Psoas muscle (tissue), 8 donors: ENCODE measurements around the gene IFNG-AS1. TPM values are rescaled to one million over a fixed set of nuclear protein-coding genes. Genes with fewer than 3 reads are reported as not detected.

Experiments
- ATAC-seq, 4 donors: fragments of 200-7000 bp; cut with Tn5 transposase; one replicate each; pipeline ENCODE4 v1.9.1; 2020; ENCODE audit warnings: moderate library complexity in 3 of 4, mild to moderate bottlenecking in 2 of 4
- DNase-seq, 2 donors: peaks; one replicate each; pipeline ENCODE4 v3.0.0-alpha.2; 2020
- H3K27ac ChIP-seq: fragments of 200-600 bp; one replicate; pipeline ENCODE4 v1.8.0; 2022
- H3K27me3 ChIP-seq, 3 donors: fragments of 200-600 bp in 1 of 3; one replicate each; pipeline versions ENCODE4 v1.6.1 to v1.8.0; 2013 to 2022; ENCODE audit warnings: low read length in 2 of 3, mild to moderate bottlenecking in 2 of 3, moderate library complexity in 1 of 3; ENCODE audit not compliant: insufficient read depth in 3 of 3
- H3K36me3 ChIP-seq, 2 donors: fragments of 200-600 bp in 1 of 2; one replicate each; pipeline versions ENCODE4 v1.6.1 to v1.8.0; 2013 to 2022; ENCODE audit warnings: low read depth in 1 of 2, mild to moderate bottlenecking in 1 of 2, moderate library complexity in 1 of 2; ENCODE audit not compliant: insufficient read depth in 1 of 2
- H3K4me1 ChIP-seq: fragments of 200-600 bp; one replicate; pipeline ENCODE4 v1.8.0; 2022
- H3K4me3 ChIP-seq: fragments of 200-600 bp; one replicate; pipeline ENCODE4 v1.8.0; 2022; ENCODE audit warnings: mild to moderate bottlenecking
- H3K9me3 ChIP-seq: fragments of 200-600 bp; one replicate; pipeline ENCODE4 v1.8.0; 2022
- CTCF ChIP-seq: fragments of 200-600 bp; IDR thresholded peaks from one replicate; pipeline ENCODE4 v1.8.0; 2022; ENCODE audit warnings: antibody characterized with exemption
- WGBS, 3 donors: extraction: QIAGEN DNeasy Blood & Tissue Kit; methylation state at CpG; one replicate each; pipeline versions ENCODE4 v1.1.6 to v1.1.7; 2013; 5-methylcytosine and 5-hydroxymethylcytosine counted together
- intact Hi-C, 2 donors: fragments of 100-400 bp; cut with DNase I; formaldehyde crosslinking; loops; one replicate each; pipeline versions ENCODE4 v1.11.0 to v1.14.2; 2022
- polyA plus RNA-seq, 3 donors: library from polyadenylated mRNA; stranded (reverse); fragments of 200-250 nt; gene quantifications; one replicate each; pipeline ENCODE4 v1.2.3, GENCODE V29; 2013
- total RNA-seq, 4 donors: library from RNA; stranded (reverse); fragmentation: NEBNext Ultra II Directional in 2 of 4; extraction: Animal tissue kit (Norgen Biotek cat#: 25700) in 2 of 4; gene quantifications; one replicate each; pipeline versions ENCODE4 v1.2.1 to v1.2.4, GENCODE V29; 2021 to 2023
- donor health status: healthy with polysubstance abuse.
- donor health status: DM: no; HTN: no; CAD: no; lungs with moderate emphysema.
- donor health status: Bipolar disorder and iron deficiency.
- donor health status: healthy.
- donor health status: DM: yes; HTN: yes; CAD: no.
- donor health status: DM: no; HTN: no; CAD: no.
- donor health status: DM: no; HTN: no; CAD: no.
- donor health status: DM: yes; HTN: yes; CAD: no.

Gene IFNG-AS1
- total and polyA plus RNA-seq, 7 donors = 0.08 to 0.21 TPM; not detected in 5

GRCh38 chr12:68012712-68013111 is 23.5 kb downstream of the IFNG-AS1 start:
- ATAC-seq (no peak), DNase-seq (no peak)
- no peak for TF ChIP-seq CTCF
- Histone ChIP-seq H3K9me3 (no peaks in the 10 kb centered on the region), H3K4me1 (no peaks in the 10 kb centered on the region), H3K27ac (no peak overlapping the region), H3K27me3 (no peaks in the 10 kb centered on the region), H3K36me3 (peaks cover 0 to 2% of the 10 kb centered on the region in 2 donors), H3K4me3 (no peak overlapping the region)
- intact Hi-C loops = no loop called here
- 63 to 87% (median 84%) methylated on average over 2 of the region's 2 CpGs for WGBS, 3 donors

GRCh38 chr12:68013181-68013580 is 23.9 kb downstream of the IFNG-AS1 start:
- WGBS, 3 donors = 48 to 66% (median 59%) methylated on average over 1 of the region's 1 CpG
- no peak for ATAC-seq

GRCh38 chr12:68016136-68016535 is 26.9 kb downstream of the IFNG-AS1 start:
- Histone ChIP-seq H3K4me3 (no peak overlapping the region), H3K4me1 (no peaks in the 10 kb centered on the region), H3K27me3 (no peaks in the 10 kb centered on the region), H3K36me3 (peaks cover 0 to 2% of the 10 kb centered on the region in 2 donors), H3K9me3 (no peaks in the 10 kb centered on the region), H3K27ac (no peak overlapping the region)
- DNase-seq (no peak), ATAC-seq (no peak)
- intact Hi-C loops = no loop called here
- no peak for TF ChIP-seq CTCF
- WGBS, 3 donors = 91 to 97% (median 96%) methylated on average over 4 of the region's 4 CpGs

More at GRCh38 chr12:68013181-68013580, 23.9 kb downstream of the IFNG-AS1 start:
- no peak for DNase-seq
- Histone ChIP-seq H3K4me1 (no peaks in the 10 kb centered on the region), H3K27ac (no peak overlapping the region), H3K9me3 (no peaks in the 10 kb centered on the region), H3K27me3 (no peaks in the 10 kb centered on the region), H3K4me3 (no peak overlapping the region), H3K36me3 (peaks cover 0 to 2% of the 10 kb centered on the region in 2 donors)
- intact Hi-C loops = no loop called here
- no peak for TF ChIP-seq CTCF

GRCh38 chr12:68018315-68018714 is 29.1 kb downstream of the IFNG-AS1 start:
- intact Hi-C loops = no loop called here

More at GRCh38 chr12:68018315-68018714, 29.1 kb downstream of the IFNG-AS1 start:
- Histone ChIP-seq H3K4me1 (no peaks in the 10 kb centered on the region), H3K36me3 (peaks cover 0 to 2% of the 10 kb centered on the region in 2 donors), H3K4me3 (no peak overlapping the region), H3K27me3 (no peaks in the 10 kb centered on the region), H3K9me3 (no peaks in the 10 kb centered on the region), H3K27ac (no peak overlapping the region)
- TF ChIP-seq CTCF = no peak
- no peak for ATAC-seq
- DNase-seq = no peak
